Loucy (cell line): Measurements from ENCODE around the gene NOTO.

ENCODE experiments used
- CTCF ChIP-seq: fragments of 200-600 bp; sonication (generic); conservative IDR thresholded peaks from 2 replicates; pipeline ENCODE4 v1.5.1; 2014; ENCODE audit warnings: mild to moderate bottlenecking, antibody characterized with exemption, low read length
- EZH2phosphoT487 ChIP-seq: fragments of 200-600 bp; IDR thresholded peaks from 2 replicates; pipeline ENCODE4 v1.6.1; 2018; ENCODE audit warnings: antibody characterized with exemption, mild to moderate bottlenecking, moderate library complexity, borderline replicate concordance

- TF ChIP-seq CTCF (no peak), EZH2phosphoT487 (no peak)
Measured at GRCh38 chr2:73210696-73211095, 8.3 kb downstream of the NOTO start.
